Astrocyte (in vitro differentiated cells and primary cell): ENCODE results near the gene HVCN1.

Experiments used
- CTCF ChIP-seq: IDR thresholded peaks from 2 replicates; pipeline ENCODE4 v1.5.1; 2011; ENCODE audit warnings: low read depth, mild to moderate bottlenecking, inconsistent platforms, low read length, moderate library complexity; ENCODE audit not compliant: insufficient read depth
- EZH2 ChIP-seq: IDR thresholded peaks from 2 replicates; pipeline ENCODE4 v1.6.1; 2012; ENCODE audit warnings: mild to moderate bottlenecking, low read length, inconsistent platforms; ENCODE audit not compliant: insufficient read depth

- TF ChIP-seq CTCF (no peak), EZH2 (no peak)
These were observed 72.3 kb downstream of the HVCN1 start for GRCh38 chr12:110616471-110617115.
